GM23248 (cell line): ENCODE data around the gene LYPLAL1.

ENCODE experiments used
- EZH2 ChIP-seq: fragments of 200-600 bp; sonication (generic); IDR thresholded peaks from 2 replicates; pipeline ENCODE4 v1.6.1; 2018; ENCODE audit warnings: antibody characterized with exemption, mild to moderate bottlenecking; ENCODE audit not compliant: insufficient read depth, poor library complexity, severe bottlenecking
- EZH2phosphoT487 ChIP-seq: fragments of 200-600 bp; sonication (generic); IDR thresholded peaks from 2 replicates; pipeline ENCODE4 v1.6.1; 2018; ENCODE audit warnings: antibody characterized with exemption, moderate library complexity, mild to moderate bottlenecking, low read depth; ENCODE audit not compliant: insufficient read depth

- TF ChIP-seq EZH2phosphoT487 (no peak), EZH2 (no peak)
These were observed 28.9 kb upstream of the LYPLAL1 start for GRCh38 chr1:219144658-219145315.
